Mammary epithelial cell (primary cell): ENCODE measurements around the gene AADACL3.

ENCODE experiments used
- EZH2 ChIP-seq: IDR thresholded peaks from 2 replicates; pipeline ENCODE4 v1.6.1; 2012; ENCODE audit warnings: low read length, inconsistent platforms, borderline replicate concordance
- TF ChIP-seq, protein P1 (sequence below), 2 donors: IDR thresholded peaks in 1 of 2; conservative IDR thresholded peaks in 1 of 2; 2 replicates each; pipeline ENCODE4 v1.5.1; 2011 to 2012; ENCODE audit warnings: inconsistent platforms in 2 of 2, low read length in 2 of 2, mild to moderate bottlenecking in 2 of 2, control low read depth in 1 of 2, low read depth in 1 of 2; ENCODE audit not compliant: insufficient read depth in 1 of 2; ENCODE audit errors: extremely low read depth in 1 of 2

GRCh38 chr1:12697397-12697796, 18.5 kb upstream of the AADACL3 start:
- no peak for TF ChIP-seq EZH2
- TF ChIP-seq, protein P1, sequence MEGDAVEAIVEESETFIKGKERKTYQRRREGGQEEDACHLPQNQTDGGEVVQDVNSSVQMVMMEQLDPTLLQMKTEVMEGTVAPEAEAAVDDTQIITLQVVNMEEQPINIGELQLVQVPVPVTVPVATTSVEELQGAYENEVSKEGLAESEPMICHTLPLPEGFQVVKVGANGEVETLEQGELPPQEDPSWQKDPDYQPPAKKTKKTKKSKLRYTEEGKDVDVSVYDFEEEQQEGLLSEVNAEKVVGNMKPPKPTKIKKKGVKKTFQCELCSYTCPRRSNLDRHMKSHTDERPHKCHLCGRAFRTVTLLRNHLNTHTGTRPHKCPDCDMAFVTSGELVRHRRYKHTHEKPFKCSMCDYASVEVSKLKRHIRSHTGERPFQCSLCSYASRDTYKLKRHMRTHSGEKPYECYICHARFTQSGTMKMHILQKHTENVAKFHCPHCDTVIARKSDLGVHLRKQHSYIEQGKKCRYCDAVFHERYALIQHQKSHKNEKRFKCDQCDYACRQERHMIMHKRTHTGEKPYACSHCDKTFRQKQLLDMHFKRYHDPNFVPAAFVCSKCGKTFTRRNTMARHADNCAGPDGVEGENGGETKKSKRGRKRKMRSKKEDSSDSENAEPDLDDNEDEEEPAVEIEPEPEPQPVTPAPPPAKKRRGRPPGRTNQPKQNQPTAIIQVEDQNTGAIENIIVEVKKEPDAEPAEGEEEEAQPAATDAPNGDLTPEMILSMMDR (conservative IDR thresholded peaks at IDR 0.05 in 1 of 2, IDR thresholded peaks at IDR 0.05 in 1 of 2; ENCODE audit: extremely low read depth in 1 of 2, insufficient read depth in 1 of 2, low read depth in 1 of 2, low read length in 2 of 2) = no peak
